GM18511 (cell line): ENCODE results near the gene HMX2.

Source experiments
- ATAC-seq: cut with Tn5 transposase; IDR thresholded peaks from one replicate; pipeline ENCODE4 v1.9.1; 2021; ENCODE audit warnings: mild to moderate bottlenecking, moderate library complexity; ENCODE audit not compliant: unreplicated experiment

The HMX2 gene, protein sequence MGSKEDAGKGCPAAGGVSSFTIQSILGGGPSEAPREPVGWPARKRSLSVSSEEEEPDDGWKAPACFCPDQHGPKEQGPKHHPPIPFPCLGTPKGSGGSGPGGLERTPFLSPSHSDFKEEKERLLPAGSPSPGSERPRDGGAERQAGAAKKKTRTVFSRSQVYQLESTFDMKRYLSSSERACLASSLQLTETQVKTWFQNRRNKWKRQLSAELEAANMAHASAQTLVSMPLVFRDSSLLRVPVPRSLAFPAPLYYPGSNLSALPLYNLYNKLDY

DNA sequence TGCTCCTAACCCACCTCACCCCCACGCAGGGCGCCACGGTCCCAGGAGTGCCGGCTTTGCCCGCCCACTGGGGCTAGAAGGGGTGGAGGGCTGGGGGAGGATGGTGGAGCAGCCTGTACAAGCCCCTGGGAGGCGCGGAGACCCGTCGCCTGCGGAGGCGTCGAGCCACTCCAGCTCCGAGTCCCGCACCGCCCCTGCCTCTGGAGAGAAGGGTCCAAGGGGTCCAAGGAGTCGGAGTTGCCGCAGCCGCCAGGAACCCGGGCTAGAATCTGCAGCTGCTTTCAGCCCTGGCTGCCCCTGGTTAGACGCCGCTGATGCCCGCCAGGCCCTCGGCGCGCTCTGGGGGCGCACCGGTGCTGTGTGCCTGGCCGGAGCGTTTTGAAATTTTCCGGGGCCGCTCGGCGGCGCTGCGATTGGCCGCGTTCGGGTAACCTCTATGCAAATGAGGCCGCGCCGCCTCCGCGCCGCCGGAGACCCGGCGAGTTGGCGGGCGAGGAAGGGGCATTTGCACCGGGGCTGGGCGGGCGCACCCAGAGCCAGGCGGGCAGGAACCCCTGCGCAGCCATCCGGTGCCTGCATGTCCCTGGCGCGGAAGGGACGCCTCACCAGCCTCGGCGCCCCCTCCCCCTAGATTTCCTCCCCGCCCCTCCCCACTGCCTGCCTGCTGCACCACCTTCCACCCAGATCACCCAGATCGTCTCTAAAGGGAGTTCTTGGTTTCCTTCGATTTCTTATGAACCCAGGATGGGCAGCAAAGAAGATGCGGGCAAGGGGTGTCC, at the start of gene HMX2:
HMX2 (plus strand) TSS at position 502 of the 779 bp plus-strand sequence; CDS start at position 745, 243 bp downstream.
- no peak for ATAC-seq

GRCh38 chr10:123100030-123100762, 47.7 kb upstream of the HMX2 start:
- no peak for ATAC-seq

GRCh38 chr10:123101872-123102271, 46.1 kb upstream of the HMX2 start:
- no peak for ATAC-seq

DNA sequence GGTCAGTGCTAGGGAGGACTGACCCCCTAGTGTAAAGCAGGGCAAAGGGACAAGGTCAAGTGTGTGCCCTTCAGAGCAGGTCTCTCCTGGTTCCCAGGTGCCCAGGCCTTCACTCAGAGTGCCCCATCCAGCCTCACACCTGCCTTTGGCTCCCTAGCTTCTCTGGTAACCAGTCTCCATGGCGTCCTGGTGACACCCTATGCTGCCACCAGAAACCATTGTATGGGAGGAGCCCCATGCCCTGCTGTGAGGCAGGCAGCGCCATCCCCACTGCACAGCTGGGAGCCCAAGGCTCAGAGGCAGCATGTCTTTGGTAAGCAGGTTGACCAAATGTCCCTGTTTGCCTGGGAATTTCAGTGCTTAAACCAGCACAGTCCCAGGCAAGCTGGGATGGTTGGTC, 45.3 kb upstream of the HMX2 start:
- ATAC-seq: no peak

GRCh38 chr10:123103944-123104343, 44.0 kb upstream of the HMX2 start:
- no peak for ATAC-seq

DNA sequence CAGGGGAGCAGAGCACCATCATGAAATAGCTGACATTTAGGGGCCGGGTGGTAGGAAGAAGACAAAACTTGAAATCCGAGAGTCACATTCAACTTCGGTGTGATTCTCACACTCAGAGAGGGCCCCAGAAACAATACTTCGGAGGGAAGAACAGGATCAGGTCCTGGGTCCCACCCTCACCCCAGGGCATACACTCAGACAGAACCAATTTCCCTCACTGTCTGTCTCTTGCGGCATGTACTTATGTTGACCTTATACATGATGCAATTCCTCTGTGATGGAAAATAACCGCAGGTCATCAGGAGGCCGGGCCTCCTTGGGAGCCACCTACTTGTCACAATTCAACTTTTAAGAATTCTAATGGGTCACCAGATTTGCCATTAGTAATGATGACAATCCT, 38.5 kb upstream of the HMX2 start:
- no peak for ATAC-seq

- ATAC-seq: no peak
These were observed 30.1 kb upstream of the HMX2 start for GRCh38 chr10:123117644-123118417.

DNA sequence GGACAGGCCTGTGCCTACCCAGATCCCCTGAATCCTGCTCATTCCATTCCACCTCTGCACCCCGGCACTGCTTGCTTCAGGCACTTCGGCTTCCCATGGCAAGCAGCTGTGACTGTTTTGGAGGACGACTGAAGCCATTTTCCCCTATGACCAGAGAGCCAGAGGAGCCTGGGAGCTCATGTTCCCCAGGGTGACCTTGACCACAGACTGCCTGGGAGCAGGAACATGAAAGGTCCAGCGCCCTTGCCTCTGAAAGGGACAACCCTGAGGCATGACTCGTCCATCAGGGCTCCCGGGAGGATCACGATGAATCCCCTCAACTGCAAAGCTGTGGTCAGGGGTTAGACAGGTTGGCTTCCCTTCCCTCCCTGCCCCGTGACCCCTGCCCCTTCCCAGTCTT, 28.9 kb upstream of the HMX2 start:
- no peak for ATAC-seq

DNA sequence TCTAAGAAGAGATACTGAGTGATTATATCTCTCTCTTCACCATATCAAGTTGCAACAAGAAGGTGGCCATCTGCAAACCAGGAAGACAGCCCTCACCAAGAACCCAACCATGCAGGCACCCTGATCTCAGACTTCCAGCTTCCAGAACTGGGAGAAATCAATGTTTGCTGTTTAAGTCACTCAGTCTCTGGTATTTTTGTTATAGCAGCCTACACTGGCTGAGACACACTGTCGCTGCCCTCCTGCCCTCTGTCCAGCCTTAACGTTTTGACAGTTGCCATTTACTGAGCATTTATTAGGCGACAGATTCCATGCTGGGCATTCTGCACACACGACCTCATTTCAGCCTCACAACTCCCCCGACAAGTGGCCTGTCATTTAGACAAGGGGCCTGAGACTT, 21.7 kb upstream of the HMX2 start:
- ATAC-seq: no peak

- ATAC-seq: no peak
These were observed 18.2 kb upstream of the HMX2 start for GRCh38 chr10:123129618-123130271.

DNA sequence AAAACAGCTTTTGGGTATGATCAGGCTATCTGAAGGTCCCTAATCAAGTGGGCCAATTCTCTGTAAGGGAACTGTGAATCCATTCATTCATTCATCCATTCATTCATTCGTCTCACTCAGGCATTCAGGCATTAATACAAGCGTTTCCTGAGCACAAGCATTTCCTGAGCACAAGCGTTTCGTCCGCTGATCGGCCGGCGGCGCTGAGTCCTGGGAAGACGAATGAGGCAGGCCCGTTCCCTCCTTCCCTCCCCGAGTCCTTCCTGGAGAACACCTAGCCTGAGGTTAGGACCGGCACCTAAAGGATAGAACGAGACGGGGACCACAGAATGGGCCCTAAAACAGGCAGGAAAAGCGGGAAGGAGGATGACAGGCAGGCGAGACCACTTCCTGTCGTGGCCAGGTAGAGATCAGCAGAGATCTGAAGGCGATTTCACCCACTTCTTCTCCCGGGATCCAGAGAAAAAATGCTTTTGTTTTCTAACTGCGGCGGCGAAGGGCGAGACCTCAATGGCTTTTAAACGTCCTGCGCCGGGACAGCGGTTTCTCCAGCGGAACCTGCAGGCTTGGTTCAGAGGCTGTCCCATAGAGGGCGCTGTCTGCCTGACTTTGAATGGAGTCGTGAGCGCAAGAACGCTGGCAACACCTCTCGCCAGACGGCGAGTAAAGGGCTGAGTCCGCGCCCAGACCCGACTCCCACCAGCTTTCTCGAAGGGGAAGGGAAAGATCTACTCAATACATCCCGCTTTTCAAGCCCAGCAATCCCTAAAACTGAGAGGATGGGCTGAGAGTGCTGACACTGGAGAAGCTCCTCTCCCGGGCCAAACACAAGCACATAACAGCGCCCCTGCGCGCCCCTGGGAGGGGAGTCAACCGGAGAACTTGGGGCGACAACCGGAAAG, 15.1 kb upstream of the HMX2 start:
- peak; percentile 65 for ATAC-seq

DNA sequence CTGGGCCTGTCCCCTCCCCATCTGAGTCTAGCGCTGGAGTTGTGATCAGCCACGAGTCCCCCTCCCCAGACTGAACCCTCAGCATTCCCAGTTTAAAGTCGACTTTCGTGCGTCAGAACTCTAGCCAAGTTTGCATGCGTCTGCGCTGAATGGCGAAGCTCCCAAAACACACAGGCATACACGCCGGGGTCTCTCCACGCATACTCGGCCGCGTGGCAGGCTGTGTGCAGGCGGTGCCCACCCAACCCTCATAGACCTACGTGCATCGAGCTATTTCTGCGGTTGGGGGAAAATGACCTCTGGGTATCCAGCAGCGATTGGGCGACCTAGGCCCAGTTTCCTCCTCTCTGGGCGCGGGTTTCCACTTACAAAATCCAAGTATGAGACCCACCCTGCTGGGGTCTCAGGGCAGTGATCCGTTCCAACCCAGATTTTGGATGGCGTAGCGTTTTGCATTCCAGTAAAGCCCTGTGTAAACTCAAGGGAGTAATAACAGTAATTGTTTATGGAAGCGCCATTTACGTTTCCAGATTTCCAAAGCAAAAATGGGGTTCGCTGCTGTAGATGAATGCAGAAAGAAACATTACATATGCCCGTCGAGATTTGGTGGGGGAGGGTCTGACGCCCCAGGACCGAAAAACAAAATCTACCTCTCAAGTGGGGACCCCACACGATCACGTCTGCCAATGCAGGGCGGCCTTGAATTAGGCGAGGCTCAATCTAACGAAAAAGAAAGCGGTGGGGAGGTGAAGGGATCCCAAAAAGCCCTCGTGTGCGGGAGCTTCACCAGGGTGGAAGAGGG, 14.2 kb upstream of the HMX2 start:
- no peak for ATAC-seq

DNA sequence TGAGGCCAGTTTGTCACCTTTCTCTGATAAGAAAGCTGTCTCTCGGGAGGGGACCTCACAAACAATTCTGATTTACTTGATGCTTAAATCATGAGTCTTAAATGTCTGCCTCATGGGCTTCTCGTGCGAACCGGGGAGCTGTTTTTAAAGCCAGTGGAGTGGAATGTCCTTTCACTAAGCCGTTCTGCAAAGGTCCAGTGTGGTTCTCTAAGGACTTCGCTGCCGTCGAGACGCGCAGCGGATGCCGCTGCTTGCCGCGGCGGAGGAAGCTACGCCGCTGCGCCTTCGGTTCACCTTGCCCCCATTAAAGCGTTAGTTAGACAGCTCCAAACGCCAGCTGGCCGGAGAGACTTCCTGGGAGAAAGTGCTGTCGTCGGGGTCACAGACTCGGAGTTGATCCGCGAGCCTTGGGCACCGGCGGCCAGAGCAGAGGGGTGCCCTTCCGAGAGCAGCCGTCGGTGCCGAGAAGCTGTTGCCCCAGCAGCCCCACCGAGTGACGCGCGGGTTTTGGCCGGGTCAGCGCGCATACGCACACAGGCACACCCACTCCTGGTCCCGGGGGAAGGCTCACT, 13.5 kb upstream of the HMX2 start:
- no peak for ATAC-seq

DNA sequence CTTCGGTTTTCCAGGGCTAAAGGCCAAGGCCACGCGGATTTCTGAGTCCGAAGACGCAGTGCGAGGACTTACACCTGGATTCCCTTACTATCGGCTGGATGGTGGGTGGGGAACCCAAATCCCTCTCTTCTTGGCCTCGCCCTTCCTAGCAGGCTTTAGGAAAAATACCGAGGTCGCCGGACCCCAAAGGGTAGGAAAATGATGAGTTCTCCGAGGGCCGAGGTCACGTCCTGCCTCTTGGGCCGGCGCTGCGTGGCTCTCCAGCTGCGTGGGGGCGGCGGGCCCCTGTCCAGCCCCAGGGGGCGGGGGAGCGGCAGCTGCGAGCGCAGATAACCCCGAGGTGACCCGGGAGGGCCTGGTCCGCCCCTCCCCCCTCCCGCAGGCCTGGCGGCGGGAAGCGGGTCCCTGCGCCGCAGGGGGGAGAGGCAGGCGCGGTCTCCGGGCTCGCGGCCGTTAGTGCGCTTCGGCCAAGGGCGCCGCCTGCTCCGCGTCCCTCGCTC, 13.0 kb upstream of the HMX2 start:
- ATAC-seq: no peak

DNA sequence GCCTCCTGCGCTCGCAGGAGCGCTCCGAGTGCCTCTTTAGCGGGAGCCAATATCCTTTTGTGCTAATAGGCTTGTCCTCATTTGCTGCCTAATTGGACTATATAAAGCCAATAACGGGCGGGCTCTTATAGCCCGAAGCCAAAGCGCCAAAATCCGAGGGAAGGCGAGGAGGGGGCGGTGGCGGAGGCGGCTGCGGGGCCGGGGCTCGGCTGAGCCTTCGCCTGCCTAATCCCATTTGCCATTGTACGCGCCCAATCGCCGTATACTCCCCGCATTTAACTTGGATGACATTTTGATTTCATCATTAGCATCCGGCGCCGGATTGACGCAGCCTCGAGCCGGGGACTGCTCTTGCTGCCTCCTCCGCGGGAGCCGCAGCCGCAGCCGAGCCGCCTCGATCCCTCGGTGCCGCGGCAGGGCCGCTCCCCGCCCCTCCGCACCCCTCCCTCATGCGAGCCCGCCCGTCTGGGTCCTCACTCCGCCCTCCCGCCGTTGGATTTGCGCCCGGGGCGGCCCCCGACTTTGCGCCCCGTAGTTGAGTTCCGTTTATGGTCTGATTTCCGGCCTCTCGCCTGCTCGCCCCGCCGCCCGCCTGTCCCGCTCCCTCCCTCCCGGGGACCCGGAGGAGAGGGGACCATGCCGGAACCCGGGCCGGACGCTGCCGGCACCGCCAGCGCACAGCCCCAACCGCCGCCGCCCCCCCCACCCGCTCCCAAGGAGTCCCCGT, 12.4 kb upstream of the HMX2 start, which contains the start of gene HMX3:
HMX3 (plus strand) TSS at position 556 of the 727 bp plus-strand sequence; CDS start at position 637, 81 bp downstream.
- no peak for ATAC-seq

- ATAC-seq: no peak
These were observed 11.6 kb upstream of the HMX2 start for GRCh38 chr10:123136221-123136805.
